GM19240 (cell line): ENCODE results near the gene THSD4.
"Not testable (repeated sequence)": the region's sequence is repeated elsewhere in the genome, so short reads cannot be mapped to it uniquely, and the experiment has no call there.

Source experiments
- DNase-seq: peaks from one replicate; pipeline ENCODE4 v3.0.0; 2011; ENCODE audit warnings: low spot score; ENCODE audit not compliant: insufficient read length

Gene THSD4

DNA sequence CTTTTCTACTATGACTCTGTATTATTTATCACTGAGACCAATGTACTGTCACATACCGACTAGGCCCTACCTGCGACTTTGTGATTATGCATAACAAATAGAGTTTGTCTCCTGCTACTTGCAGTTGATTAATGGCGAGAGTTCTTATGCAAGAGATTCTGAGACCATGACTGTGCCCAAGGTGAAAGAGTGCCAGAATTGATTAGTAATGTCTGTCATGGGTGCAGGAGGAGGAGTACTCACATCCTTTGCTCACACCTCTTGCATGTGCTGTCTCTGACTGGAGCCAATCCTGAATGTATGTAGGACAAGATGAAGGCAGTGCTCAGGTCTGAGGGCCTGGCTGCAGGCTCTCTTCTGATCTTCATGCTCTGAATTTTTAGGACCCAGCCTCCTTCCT is 260.7 kb downstream of the THSD4 start:
- DNase-seq = no peak

DNA sequence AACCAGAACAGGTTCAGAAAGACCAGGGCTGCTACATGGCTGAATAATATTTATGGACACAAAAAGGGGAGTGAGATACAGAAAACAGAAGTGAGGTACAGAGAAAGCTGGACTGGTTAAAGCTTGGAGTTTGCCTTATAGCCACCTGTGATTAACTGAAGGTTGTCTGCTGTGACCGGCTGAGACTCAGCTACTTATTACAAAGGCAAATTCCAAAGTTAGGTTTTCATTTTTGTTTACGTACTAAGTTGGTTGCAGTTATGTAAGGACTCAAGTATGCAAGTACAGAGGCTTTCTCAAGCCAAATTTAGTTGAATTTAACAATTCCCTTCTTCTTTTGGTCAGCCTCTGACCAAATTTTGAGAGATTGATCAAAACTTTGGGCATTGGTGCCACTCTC is 264.6 kb downstream of the THSD4 start:
- DNase-seq = no peak

DNA sequence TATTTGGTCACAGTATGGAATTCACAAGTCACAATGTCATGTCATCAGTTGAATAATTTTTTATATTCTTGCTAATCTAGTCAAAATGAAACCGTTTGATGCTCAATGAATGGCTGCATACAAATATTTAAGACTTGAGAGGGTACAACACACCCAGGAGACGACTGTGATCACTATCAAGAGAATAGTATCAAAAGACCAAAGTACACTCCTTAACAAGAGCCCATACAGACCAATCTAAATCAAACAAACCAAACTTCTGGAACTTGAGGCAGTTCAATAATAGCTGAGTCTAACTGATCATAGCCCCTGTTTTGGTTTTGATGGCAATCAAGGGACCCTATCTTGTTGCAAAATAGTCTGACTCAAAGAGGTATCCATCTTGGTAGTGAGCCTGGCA is 265.1 kb downstream of the THSD4 start:
- DNase-seq = no peak

DNA sequence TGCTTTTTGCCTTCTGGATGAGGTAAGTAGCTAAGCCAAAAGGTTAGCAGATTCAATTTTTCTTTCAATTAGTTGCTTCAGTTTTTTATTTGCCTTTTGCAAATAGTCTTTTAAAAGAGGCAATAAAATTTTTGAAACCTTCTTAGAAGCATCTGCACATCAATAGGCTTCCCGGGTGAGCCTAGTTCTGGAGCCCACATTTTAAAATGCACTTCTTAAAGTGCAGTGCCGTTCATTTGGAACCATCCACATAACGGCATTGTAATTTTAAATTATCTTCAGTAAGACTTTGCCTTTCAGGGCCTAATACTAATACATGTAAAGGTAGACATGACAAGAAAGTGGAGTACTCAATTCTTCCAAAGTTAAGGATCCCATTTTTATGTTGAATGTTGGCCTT is 269.2 kb downstream of the THSD4 start:
- no peak for DNase-seq

DNA sequence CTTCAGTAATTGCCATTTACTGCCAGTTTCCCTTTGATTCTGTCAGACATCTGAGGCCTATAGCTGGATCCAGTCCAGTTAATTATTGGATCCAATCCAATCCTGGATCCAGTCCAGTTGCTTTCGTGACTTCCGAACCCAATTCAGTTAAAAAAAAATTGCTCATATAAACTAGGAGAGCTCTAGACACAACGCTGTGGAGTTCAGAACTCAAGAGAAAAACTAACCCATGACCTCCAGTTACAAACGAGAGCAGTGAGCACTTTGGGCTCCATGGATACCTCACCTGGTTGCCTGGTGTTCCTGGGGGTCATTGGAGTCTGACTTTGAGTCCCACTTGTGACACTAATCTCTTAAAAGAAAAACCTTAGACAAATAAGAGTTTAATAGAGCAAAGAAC is 269.8 kb downstream of the THSD4 start:
- no peak for DNase-seq

GRCh38 chr15:71385457-71385856 is 270.2 kb downstream of the THSD4 start:
- no peak for DNase-seq

- no peak for DNase-seq
These were observed 270.7 kb downstream of the THSD4 start for GRCh38 chr15:71386005-71386404.

DNA sequence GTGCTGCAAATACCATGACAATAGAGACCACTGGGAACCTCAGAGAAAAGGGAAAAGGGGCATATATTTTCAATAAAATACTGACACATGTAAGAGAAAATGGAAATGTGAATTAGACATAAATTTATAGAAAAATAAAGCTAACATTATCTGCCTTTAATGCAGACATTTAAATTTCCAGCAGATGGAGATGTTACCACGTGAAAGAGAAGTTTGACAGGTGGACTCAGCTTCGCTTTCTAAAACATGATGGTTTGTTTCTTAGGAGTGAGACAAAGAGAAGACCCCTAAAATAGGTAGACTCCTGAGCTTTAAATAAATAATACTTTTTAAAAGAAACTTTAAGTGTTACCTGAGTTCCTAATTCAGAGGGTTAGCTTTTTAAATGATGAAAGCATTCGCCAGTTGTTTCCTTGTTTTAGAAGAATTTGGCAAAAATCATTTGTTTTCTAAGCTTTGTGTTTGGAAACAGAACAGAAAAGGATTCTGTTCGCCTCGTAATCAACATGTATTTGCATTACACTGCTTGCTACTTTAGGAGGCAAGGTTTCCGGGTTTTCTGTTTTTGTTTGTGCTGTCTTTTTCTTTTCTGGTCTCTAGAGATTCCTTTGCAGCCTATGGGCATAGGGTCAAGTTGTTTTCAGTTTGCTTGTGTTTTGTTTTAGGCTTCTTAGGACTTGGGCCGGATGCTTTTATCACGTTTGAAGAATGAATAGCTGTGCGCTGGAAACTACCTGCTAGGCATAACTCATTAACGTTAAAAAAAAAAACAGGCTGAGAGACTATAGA is 271.4 kb downstream of the THSD4 start:
- no peak for DNase-seq

DNA sequence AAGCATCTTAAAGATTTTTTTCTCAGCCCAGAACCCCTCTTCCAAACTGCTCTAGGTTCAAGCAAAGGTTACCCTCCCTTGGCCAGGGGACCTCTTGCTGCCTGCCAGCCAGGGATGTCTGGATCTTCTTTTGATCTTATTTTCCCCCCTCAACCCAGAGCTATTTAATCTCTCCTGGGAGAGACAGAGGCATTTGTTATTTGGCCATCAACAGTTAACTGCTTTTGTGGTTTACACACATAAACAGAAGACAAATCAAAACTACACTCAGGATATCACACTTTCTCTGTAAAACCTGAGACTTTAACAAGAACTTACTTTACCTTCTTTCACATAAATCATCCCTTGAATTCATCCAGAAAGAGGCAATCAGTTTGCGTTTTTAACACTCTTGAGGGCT is 272.5 kb downstream of the THSD4 start:
- no peak for DNase-seq

- DNase-seq = no peak
These were observed 274.8 kb downstream of the THSD4 start for GRCh38 chr15:71390096-71390495.

DNA sequence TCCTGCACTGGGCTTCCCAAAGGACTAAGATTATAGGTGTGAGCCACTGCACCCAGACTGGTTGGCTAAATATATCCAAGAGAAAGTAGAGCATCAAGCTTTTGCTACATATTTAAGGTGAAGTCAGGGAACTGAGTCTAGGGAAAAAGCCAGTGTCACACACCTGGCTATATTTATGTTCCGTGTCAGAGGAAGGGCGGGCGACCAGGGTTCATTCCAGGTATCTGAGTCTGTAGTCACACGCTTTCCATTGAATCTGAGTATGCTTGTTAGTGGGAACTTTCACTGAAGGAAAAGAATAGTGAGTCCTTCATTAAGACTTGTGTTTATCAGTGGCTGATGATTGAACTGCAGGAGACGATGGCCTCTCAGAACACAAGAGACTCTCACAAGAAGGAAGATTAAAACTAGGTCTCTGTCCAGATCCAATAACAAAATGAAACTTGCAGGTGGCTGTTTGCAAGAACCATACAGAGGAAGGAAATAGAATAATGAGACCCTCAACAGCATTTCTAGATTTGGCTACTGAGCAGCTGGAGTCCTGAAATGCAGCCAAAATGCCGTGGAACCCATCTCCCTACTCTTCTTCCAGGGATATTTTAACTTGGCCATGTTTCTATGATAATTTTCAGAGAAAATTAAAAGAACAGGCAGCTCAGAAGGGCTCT is 276.3 kb downstream of the THSD4 start:
- DNase-seq = no peak

- no peak for DNase-seq
These were observed 277.6 kb downstream of the THSD4 start for GRCh38 chr15:71392861-71393283.

- no peak for DNase-seq
These were observed 278.1 kb downstream of the THSD4 start for GRCh38 chr15:71393383-71393782.

DNA sequence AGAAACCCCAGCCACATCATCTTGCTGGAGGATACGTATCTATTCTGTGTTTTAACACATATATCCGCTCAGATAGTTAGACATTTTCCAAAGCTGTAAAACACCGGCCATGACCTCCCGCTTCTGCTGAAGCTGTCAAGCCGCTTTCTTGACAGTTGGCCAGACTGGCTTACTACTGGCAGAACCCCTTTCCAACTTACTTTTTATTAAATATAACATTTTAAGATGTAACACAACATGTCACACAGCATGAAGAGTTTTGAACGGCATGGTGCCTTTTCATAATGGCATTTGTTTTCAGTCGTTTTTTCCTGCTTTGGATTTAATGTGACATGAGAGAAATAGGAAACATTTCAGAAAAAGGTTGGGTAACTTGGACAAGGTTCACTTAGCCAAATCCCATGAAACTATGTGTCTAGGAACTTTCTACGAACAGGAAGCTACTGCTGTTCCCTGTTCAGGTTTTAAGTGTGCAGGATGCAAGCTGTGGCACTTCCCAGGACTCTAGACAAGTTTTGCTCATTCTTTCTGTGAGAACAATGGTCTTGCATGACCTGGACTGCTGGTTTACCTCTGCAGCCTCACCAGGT is 281.4 kb downstream of the THSD4 start:
- no peak for DNase-seq

- DNase-seq = no peak
These were observed 282.1 kb downstream of the THSD4 start for GRCh38 chr15:71397377-71397776.

DNA sequence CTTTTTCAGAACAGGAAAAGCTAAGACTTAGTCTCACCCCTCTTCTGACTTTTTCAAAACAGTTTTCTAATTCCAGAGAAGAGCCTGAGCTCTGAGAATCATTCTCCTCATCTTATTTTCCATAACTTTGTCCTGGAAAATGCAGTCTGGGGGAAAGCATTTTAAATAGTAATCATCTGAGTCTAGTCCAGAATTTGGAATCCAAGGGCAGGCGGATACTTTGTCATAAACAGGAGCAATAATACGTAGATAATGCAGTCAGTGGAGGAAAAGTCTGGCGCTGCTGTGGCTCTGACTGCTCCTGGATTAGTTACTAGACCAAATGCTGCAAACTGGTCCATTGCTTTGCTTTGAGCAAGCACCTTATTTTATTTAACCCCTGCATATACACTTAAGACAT is 285.0 kb downstream of the THSD4 start:
- DNase-seq = no peak

DNA sequence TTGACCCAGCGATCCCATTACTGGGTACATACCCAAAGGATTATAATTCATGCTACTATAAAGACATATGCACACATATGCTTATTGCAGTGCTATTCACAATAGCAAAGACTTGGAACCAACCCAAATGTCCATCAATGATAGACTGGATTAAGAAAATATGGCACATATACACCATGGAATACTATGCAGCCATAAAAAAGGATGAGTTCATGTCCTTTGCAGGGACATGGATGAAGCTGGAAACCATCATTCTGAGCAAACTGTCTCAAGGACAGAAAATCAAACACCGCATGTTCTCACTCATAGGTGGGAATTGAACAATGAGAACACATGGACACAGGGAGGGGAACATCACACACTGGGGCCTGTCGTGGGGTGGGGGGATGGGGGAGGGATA is 286.5 kb downstream of the THSD4 start:
- DNase-seq = not testable (repeated sequence)

DNA sequence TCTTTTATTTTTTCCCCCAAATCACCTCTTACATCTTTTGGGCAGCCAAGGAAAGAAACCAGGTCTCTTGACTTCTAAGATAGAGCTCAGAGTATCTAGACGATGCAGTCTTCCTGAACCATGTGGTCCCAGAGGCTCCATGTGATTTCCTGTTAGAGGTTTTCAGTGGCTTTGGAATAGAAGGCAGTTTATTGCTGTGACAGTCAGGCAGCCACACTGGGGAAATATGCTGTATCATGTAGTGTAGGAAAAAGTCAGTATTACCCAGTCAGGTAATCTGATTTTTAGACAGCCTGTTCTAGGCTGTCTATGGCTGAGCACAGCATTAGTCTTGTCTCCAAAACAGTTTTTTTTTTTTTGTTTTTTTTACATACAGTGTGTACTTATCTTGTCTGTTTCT is 294.3 kb downstream of the THSD4 start:
- DNase-seq = no peak

- DNase-seq = no peak
These were observed 295.1 kb downstream of the THSD4 start for GRCh38 chr15:71410347-71410746.

GRCh38 chr15:71411538-71412482 is 296.5 kb downstream of the THSD4 start:
- DNase-seq = no peak

- no peak for DNase-seq
These were observed 298.1 kb downstream of the THSD4 start for GRCh38 chr15:71413419-71413818.

DNA sequence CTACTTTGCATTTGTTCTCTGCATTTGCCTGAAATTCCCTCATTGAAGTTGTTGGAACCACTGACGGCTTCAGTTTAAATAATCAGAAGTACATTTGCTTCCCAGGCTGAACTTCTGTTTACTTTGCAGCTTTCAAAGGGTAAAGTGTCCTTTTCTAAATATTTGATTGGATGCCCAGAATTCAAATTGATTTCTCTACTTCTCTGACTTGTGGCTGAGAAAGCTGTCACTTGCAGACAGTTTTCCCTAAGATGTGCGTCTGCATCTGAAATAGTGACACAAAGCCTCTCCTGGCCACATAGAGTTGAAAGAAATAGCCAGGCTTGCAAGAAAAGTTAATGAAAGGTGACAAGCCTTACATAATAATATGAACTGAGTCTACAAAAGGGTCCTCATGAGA is 299.6 kb downstream of the THSD4 start:
- no peak for DNase-seq
